A549 (cell line): ENCODE data around the gene KCNQ5. TPM values are rescaled to one million over a fixed set of nuclear protein-coding genes. Genes with fewer than 3 reads are reported as not detected.

Experiments
- ATAC-seq, 2 experiments: fragments of 200-7000 bp in 1 of 2; fragments of >200 bp in 1 of 2; cut with Nextera tagmentation in 1 of 2; cut with Tn5 transposase in 1 of 2; 3 replicates each; pipeline versions ENCODE4 v1.8.0 to v1.9.1; 2018 to 2020; ENCODE audit warnings: mild to moderate bottlenecking in 1 of 2, moderate library complexity in 1 of 2
- CTCF ChIA-PET: fragments of 300-600 bp; sonication (Branson Sonifier 250); formaldehyde crosslinking; extraction: SDS; loops from one replicate; lab custom pipeline; 2021; ENCODE audit warnings: antibody characterized with exemption, inconsistent platforms; lab: Yijun Ruan, JAX
- POLR2A ChIA-PET: fragments of 350-600 bp; formaldehyde crosslinking; extraction: SDS; loops from one replicate; lab custom pipeline; 2021; ENCODE audit warnings: antibody characterized with exemption, inconsistent platforms; lab: Yijun Ruan, JAX
- DNase-seq, 2 experiments: peaks; one replicate each; pipeline versions ENCODE4 v3.0.0 to v3.0.0-alpha.2; 2011 to 2016; ENCODE audit warnings: low read depth in 1 of 2, low spot score in 1 of 2
- FAIRE-seq: peaks from 2 replicates; lab custom pipeline; 2011; peaks lifted over from hg19 to GRCh38; lab: Jason Lieb, UNC
- H3K27ac ChIP-seq, 2 experiments: fragments of >200 bp; sonication (Bioruptor Twin); formaldehyde crosslinking; 3 replicates each; pipeline ENCODE4 v1.5.1; 2016 to 2017
- H3K4me1 ChIP-seq: fragments of >200 bp; sonication (Bioruptor Twin); formaldehyde crosslinking; 3 replicates; pipeline ENCODE4 v1.6.1; 2016
- H3K4me2 ChIP-seq: fragments of >200 bp; sonication (Bioruptor Twin); formaldehyde crosslinking; 3 replicates; pipeline ENCODE4 v1.6.1; 2016
- H3K4me3 ChIP-seq: fragments of >200 bp; sonication (Bioruptor Twin); formaldehyde crosslinking; 3 replicates; pipeline ENCODE4 v1.5.1; 2016
- H3K9me3 ChIP-seq: fragments of >200 bp; sonication (Bioruptor Twin); formaldehyde crosslinking; 3 replicates; pipeline ENCODE4 v1.6.1; 2016
- ATOH8 ChIP-seq: fragments of 250-450 bp; sonication (Bioruptor Pico); IDR thresholded peaks from 2 replicates; pipeline ENCODE4 v1.5.0; 2020; ENCODE audit warnings: low read depth, mild to moderate bottlenecking, moderate library complexity
- BCL3 ChIP-seq: fragments of >200 bp; sonication (Bioruptor Twin); formaldehyde crosslinking; IDR thresholded peaks from 3 replicates; pipeline ENCODE4 v1.6.1; 2016
- CEBPB ChIP-seq, 2 experiments: fragments of >200 bp in 1 of 2; sonication (Bioruptor Twin) in 1 of 2; formaldehyde crosslinking in 1 of 2; IDR thresholded peaks; 2 replicates each; pipeline ENCODE4 v1.6.1; 2012 to 2016
- CHD4 ChIP-seq: fragments of 200-600 bp; sonication (generic); IDR thresholded peaks from 2 replicates; pipeline ENCODE4 v1.6.1; 2016; ENCODE audit warnings: antibody characterized with exemption, mild to moderate bottlenecking, borderline replicate concordance
- ELK1 ChIP-seq: fragments of 150-350 bp; IDR thresholded peaks from 2 replicates; pipeline ENCODE4 v1.6.1; 2014; ENCODE audit warnings: low read depth, mild to moderate bottlenecking, low read length
- EP300 ChIP-seq, 2 experiments: fragments of >200 bp; sonication (Bioruptor Twin); formaldehyde crosslinking; IDR thresholded peaks; 2 replicates in 1 of 2; 3 replicates in 1 of 2; pipeline ENCODE4 v1.6.1; 2016 to 2017
- ESRRA ChIP-seq: fragments of 150-350 bp; IDR thresholded peaks from 2 replicates; pipeline ENCODE4 v1.6.1; 2014; ENCODE audit warnings: mild to moderate bottlenecking, low read length, borderline replicate concordance
- FOSB ChIP-seq: fragments of 250-450 bp; sonication (Bioruptor Pico); IDR thresholded peaks from 2 replicates; pipeline ENCODE4 v1.5.0; 2020; ENCODE audit warnings: mild to moderate bottlenecking, moderate library complexity
- FOSL2 ChIP-seq, 2 experiments: fragments of 450-650 bp in 1 of 2; fragments of >200 bp in 1 of 2; sonication (Bioruptor Twin) in 1 of 2; formaldehyde crosslinking; IDR thresholded peaks; 2 replicates each; pipeline versions ENCODE4 v1.5.0 to v1.6.1; 2016 to 2020; ENCODE audit warnings: mild to moderate bottlenecking in 1 of 2, moderate library complexity in 1 of 2
- HES2 ChIP-seq: fragments of >200 bp; sonication (Bioruptor Twin); formaldehyde crosslinking; IDR thresholded peaks from 2 replicates; pipeline ENCODE4 v1.6.1; 2016
- HOXA7 ChIP-seq: fragments of 250-450 bp; sonication (Bioruptor Pico); IDR thresholded peaks from 2 replicates; pipeline ENCODE4 v1.5.0; 2020; ENCODE audit warnings: mild to moderate bottlenecking, moderate library complexity
- HOXB13 ChIP-seq: fragments of 250-450 bp; sonication (Bioruptor Pico); IDR thresholded peaks from 2 replicates; pipeline ENCODE4 v1.5.0; 2020; ENCODE audit warnings: low read depth, mild to moderate bottlenecking, moderate library complexity
- JUNB ChIP-seq: fragments of >200 bp; sonication (Bioruptor Twin); formaldehyde crosslinking; IDR thresholded peaks from 2 replicates; pipeline ENCODE4 v1.6.1; 2016
- MAFK ChIP-seq: fragments of 450-650 bp; IDR thresholded peaks from 2 replicates; pipeline ENCODE4 v1.6.1; 2014; ENCODE audit not compliant: partially characterized antibody
- MAX ChIP-seq: IDR thresholded peaks from 2 replicates; pipeline ENCODE4 v1.6.1; 2012
- MYC ChIP-seq: IDR thresholded peaks from 2 replicates; pipeline ENCODE4 v1.6.1; 2012; ENCODE audit warnings: mild to moderate bottlenecking, inconsistent platforms, low read length, improper control_type of control experiment, borderline replicate concordance
- NFE2L2 ChIP-seq: fragments of 150-350 bp; conservative IDR thresholded peaks from 2 replicates; pipeline ENCODE4 v1.6.1; 2014; ENCODE audit warnings: low read length
- NR3C1 ChIP-seq: fragments of >200 bp; sonication (Bioruptor Twin); formaldehyde crosslinking; IDR thresholded peaks from 3 replicates; pipeline ENCODE4 v1.6.1; 2017
- POLR2AphosphoS2 ChIP-seq: conservative IDR thresholded peaks from 2 replicates; pipeline ENCODE4 v1.6.1; 2012; ENCODE audit warnings: low read length, improper control_type of control experiment, inconsistent platforms
- RCOR1 ChIP-seq: fragments of 150-350 bp; IDR thresholded peaks from 2 replicates; pipeline ENCODE4 v1.6.1; 2014; ENCODE audit warnings: antibody characterized with exemption, low read length, low read depth
- RNF2 ChIP-seq: fragments of 200-600 bp; sonication (generic); IDR thresholded peaks from 2 replicates; pipeline ENCODE4 v1.6.1; 2016; ENCODE audit warnings: low read depth, mild to moderate bottlenecking, antibody characterized with exemption, moderate library complexity, borderline replicate concordance
- SMC3 ChIP-seq: fragments of >200 bp; sonication (Bioruptor Twin); formaldehyde crosslinking; IDR thresholded peaks from 3 replicates; pipeline ENCODE4 v1.6.1; 2018; ENCODE audit warnings: inconsistent platforms
- SREBF2 ChIP-seq: fragments of 450-650 bp; IDR thresholded peaks from 2 replicates; pipeline ENCODE4 v1.6.1; 2014; ENCODE audit warnings: mild to moderate bottlenecking, moderate library complexity
- USF2 ChIP-seq: fragments of 450-650 bp; IDR thresholded peaks from 2 replicates; pipeline ENCODE4 v1.6.1; 2014; ENCODE audit warnings: antibody characterized with exemption
- ZFP36 ChIP-seq: fragments of 450-650 bp; IDR thresholded peaks from 2 replicates; pipeline ENCODE4 v1.6.1; 2014; ENCODE audit warnings: borderline replicate concordance; ENCODE audit not compliant: partially characterized antibody
- WGBS: methylation state at CpG from one replicate; pipeline ENCODE4 v1.1.6; 2017; ENCODE audit errors: missing lambda C conversion rate; 5-methylcytosine and 5-hydroxymethylcytosine counted together
- polyA plus RNA-seq, 4 experiments: library from polyadenylated mRNA; depleted of rRNA in 3 of 4; stranded (reverse); fragments of >200 nt; fragmentation: RNase III in 1 of 4; extraction: RNeasy Plus Mini Kit Qiagen cat#74134 plus additional on column Dnase treatment in 1 of 4; gene quantifications; 2 replicates in 3 of 4; 3 replicates in 1 of 4; pipeline ENCODE4 v1.2.3, GENCODE V29; 2011 to 2017

The KCNQ5 gene
- polyA plus RNA-seq, 2 of the 4 experiments (the other 2 are of a cell fraction) = 1.2 to 1.3 TPM

GRCh38 chr6:72890233-72890632 lies 268.4 kb downstream of the KCNQ5 start:
- Histone ChIP-seq H3K4me2 (no peak overlapping the region), H3K9me3 (0 out of 3 replicates have a peak, but pooled peaks cover 3% of the 10 kb centered on the region), H3K27ac (no peak overlapping the region), H3K4me3 (no peak overlapping the region), H3K4me1 (no peaks in the 10 kb centered on the region)
- DNase-seq (no peak), ATAC-seq (no peak), FAIRE-seq (no peak)
- CTCF ChIA-PET = no interaction called here
- 29% methylated on average over 1 of the region's 1 CpG for WGBS
- POLR2A ChIA-PET = no interaction called here
- no peak for TF ChIP-seq ESRRA
- no peak for TF ChIP-seq NR3C1
- TF ChIP-seq MYC = no peak
- TF ChIP-seq ELK1 = no peak
- TF ChIP-seq FOSL2 (IDR thresholded peaks at IDR 0.05) = no peak
- no peak for TF ChIP-seq FOSL2 (CRISPR knock-in tag; IDR thresholded peaks at IDR 0.05)
- no peak for TF ChIP-seq HOXA7 (CRISPR knock-in tag)
- no peak for TF ChIP-seq SMC3
- TF ChIP-seq RNF2 = no peak
- no peak for TF ChIP-seq HES2
- no peak for TF ChIP-seq SREBF2

- TF ChIP-seq MAFK (no peak), NFE2L2 (no peak), HOXB13 (CRISPR knock-in tag) (no peak), SREBF2 (no peak), MAX (no peak), ZFP36 (no peak), BCL3 (no peak), CEBPB (IDR thresholded peaks at IDR 0.05) (no peak), JUNB (no peak), CHD4 (no peak), RNF2 (no peak), RCOR1 (no peak), NR3C1 (no peak), ATOH8 (CRISPR knock-in tag) (no peak), USF2 (no peak), POLR2AphosphoS2 (no peak), FOSB (CRISPR knock-in tag) (no peak), EP300 (IDR thresholded peaks at IDR 0.05) (no peak)
- Histone ChIP-seq H3K9me3 (0 out of 3 replicates have a peak, but pooled peaks cover 3% of the 10 kb centered on the region), H3K4me1 (no peaks in the 10 kb centered on the region), H3K4me3 (no peak overlapping the region), H3K27ac (no peak overlapping the region), H3K4me2 (no peak overlapping the region)
- DNase-seq (no peak), FAIRE-seq (no peak), ATAC-seq (no peak)
- CTCF ChIA-PET = no interaction called here
- POLR2A ChIA-PET = no interaction called here
Observed at GRCh38 chr6:72890671-72891070, 268.8 kb downstream of the KCNQ5 start.
